GM21528 (cell line): Measurements from ENCODE around the gene CITED1.
"Not testable (repeated sequence)": the region's sequence is repeated elsewhere in the genome, so short reads cannot be mapped to it uniquely, and the experiment has no call there.

Experiments used
- ATAC-seq: cut with Tn5 transposase; IDR thresholded peaks from one replicate; pipeline ENCODE4 v1.9.1; 2021; ENCODE audit warnings: mild to moderate bottlenecking, moderate library complexity; ENCODE audit not compliant: unreplicated experiment, low FRiP score

Gene CITED1, protein sequence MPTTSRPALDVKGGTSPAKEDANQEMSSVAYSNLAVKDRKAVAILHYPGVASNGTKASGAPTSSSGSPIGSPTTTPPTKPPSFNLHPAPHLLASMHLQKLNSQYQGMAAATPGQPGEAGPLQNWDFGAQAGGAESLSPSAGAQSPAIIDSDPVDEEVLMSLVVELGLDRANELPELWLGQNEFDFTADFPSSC

DNA sequence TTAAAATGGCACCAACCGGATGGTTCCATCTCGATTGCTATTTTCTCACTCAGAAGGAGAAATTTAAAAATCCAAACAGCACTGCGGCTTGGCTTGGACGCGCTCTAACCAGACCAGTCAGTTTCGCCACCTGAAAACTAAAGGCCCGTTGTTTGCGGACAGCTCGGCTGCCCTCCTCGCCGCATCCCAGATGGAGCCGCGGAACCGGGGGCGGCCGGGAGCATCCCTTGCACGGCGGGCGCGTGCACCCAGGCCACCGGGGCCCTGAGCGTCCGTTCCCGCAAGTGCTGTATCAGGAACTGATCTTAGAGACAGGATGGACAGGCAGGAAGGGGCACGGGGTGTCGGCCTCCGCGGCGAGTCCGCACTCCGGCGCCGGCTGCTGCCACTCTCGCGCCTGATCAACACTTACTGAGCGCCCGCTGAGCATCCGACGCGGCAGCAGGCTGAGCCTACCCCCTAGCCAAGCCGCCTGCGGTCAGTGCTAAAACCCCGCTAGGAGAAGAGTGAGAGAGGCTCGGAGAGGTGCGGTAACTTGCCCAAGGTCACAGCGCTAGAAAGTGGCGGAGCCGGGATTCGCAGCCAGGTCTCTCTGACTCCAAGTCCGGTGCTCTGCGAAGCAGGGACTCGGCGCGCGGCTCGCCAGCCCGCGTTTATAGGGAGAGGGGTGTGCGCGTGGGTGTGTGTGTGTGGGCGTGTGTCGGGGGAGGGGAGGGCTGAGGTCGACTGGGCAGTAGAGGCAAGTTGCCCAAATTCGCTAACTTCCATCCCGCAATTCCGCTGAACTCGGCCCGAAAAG, at the start of gene CITED1:
Gene CITED1 (minus strand): TSS at position 629 of the 799 bp plus-strand sequence. CDS start 3,045 bp downstream, outside the sequence.
- no peak for ATAC-seq

DNA sequence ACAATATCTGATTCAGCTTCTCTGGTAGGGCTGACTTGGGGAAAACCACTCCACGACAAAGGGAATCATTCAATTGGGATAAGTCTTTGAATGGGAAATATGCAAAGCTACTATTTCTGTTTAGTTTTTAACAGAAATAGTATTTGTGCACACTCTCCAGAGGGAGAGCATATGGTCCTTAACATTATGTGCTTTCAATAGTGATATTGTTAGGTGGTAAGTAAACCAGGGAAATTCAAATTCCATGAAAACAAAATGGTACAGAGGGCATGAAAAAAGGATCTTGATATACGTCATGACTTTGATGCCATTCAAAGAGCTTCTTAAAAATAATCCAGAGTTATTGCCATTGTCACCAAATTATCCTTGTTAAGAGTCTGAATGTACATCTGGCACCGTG, 47.1 kb upstream of the CITED1 start:
- ATAC-seq: no peak

DNA sequence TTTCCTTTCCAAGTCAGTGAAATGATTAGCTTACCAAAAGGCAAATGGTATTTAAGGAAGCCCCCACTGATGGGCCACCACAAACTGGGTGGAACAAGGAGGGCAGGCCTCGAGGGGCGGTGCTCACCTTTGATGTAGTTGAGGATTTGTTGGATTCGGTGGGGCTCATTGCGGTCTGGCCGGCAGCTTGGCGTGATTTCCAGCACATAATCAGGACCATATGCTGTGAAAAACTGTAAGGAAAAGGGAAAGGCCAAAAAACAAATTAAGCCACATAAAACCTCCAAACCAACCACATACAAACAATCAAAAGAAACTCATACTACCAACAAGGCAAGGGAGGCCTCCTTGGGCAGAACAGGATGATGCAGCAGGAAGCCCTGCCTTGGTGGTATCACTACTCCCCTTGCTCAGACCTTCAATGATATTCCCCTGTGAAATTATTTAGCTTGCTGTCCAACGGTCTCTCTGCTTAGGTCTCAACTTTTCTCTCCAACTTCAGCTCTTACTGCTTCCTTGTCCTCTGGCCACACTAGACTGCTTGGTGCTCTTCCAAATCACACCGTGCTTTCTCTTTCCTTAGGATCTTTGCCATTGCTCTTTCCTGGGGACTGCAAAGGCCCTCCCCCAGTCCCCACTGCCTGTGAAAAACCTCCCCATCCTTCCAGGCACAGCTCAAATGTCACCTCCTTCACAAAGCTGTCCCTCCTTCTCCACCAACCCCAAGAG, 46.1 kb upstream of the CITED1 start:
- no peak for ATAC-seq

DNA sequence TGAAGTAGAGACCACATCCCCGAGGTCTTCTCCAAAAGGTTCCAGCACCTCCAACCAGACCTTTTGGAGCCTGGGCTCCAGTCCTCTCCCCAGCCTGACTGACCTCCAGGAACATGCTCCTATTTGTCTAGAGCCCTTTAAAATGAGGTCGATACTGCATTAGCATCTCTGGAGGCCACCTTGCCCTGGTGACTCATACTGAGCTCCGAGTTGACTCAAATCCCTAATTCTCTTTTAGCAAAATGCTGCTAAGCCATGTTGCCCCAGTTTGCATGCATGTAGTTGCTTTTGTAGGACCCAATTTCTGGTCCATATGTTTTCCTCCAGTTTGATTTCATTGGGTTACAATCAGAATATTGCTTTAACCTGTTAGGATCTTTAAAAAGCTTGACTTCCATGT, 43.5 kb upstream of the CITED1 start:
- peak; percentile 85 for ATAC-seq

DNA sequence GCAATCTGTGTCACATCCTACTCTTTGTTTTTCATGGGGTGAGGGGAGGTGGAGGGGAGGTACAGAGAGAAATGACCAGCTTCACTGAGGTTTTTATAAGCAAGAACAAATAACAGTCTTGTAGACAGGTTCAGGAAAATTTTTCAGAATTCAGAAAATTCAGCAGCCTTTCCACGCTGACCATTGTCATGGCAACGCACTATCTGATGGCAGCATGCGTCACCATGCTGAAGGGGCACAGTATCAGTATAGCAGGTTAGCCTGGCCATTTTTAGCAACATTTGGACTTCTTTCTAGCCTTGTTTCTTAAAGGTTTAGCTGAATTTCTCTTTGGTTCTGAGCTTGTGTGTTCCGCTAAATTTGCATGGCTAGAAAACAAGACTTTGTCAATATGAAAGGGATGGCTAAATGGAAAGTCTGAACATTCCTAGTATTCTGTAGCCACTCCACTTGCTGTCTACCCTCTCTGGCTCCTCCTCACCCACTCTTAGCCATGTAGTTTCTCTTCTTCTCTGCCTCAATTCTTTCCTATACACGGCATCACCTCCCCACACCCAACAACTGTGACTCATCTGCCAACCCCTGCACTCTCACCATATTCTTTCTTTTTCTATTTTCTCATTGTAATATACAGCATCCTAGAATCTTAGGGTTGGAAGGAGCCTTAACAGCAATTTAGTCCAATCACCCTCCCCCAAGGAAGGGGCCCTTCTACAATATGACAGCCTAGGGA, 42.7 kb upstream of the CITED1 start:
- ATAC-seq: no peak

DNA sequence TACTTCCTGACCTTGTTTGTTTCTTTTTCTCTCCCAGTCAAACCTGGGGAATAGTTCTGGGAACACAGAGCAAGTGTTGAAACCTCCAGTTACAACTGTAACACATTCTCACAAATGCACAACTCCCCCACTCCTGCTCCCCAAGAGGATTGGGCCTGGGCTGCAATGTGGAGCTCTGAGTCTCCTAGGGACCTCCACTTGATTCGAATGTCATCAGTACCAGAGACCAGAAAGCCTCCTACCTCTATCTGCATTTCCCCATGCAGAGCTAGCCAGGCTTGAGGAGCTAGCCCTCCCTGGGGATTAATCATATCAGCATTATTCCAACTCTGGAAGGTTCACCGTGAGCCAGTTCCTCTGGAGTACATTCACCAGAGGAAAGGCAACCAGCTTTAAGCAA, 41.7 kb upstream of the CITED1 start:
- no peak for ATAC-seq

DNA sequence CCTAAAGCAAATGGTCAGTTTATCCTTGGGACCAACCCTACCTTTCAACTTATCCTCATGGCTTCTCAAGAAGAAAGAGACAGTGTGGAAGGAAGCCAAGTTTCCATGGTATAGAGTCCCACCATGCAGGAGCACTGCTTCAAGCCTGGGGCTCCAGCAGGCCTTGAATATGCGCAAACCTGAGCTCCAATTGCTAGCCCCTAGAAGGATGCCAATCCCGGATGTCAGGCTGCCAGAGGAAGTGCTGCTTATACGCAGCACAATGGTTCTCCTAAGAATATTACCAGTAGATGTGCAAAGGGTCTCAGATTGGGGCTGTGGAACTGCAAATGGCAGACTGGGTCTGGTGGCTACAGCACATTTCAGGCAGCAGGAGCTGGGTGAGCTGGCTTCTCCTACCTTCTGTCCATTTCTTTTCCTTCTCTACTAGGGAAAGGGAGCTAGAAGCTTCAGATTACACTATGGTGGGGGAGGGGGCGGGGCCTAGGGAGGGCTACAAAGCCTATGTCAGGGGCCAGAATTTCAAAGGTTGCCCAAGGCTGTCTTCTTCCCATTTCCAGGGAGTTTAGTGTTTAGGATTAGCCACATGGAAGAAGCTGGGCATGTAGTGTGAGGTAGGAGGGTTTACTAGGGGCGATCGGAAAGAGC, 40.7 kb upstream of the CITED1 start:
- ATAC-seq: no peak

DNA sequence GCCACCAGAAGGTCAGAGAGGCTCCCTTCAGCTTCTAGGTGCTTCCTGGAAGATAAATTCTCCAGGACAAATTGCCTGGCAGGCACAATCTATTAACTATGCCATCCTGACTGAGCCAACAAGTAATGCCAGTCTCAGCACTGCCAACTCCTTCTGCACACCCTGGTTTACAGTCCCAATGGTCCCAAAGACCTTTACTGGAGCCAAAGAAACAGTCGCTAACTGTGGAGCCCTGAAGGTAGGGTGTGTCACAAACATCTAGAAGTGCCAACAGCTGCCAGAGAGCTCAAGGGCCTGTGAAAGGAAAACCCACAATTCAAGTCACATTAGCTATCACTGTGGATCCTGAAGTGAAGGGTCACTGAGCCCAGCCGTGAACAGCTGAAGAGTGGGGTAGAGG, 34.9 kb upstream of the CITED1 start:
- ATAC-seq: no peak

DNA sequence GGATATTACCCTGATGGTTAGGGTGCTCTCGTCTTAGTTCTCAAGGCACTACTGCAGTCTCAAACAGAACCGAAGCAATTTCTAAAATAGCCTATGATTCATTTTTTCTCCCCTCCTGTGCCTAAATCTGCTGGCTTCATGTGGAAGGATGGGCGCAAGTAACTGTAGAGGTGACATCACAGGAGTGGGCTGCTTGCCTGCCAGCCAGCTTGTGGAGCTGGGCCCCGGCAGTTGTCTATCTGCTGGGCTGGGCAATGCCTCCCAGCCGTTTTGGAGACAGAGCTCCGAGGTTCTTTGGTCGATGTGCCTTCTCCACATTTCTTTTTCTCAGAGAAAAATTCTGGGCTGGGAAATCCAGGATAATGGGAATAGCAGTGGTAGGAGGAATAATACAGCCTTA, 34.3 kb upstream of the CITED1 start:
- ATAC-seq: no peak

DNA sequence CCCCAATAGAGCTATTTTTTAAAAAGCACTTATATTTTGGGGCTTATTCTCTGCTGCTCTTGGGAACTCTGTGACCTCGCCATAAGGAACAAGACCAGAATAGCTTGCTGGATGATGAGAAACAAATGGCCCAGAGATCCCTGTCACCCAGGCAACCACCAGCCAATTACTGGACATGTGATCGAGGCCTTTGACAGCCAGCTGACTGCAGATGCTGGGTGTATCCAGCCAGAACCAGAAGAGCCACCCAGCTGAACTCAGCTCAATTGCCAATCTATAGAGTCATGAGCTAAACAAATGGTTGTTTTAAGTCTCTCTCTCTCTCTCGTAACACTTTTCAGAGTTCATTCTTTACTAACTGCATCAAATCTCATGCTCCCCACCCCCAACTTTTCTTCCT, 24.4 kb upstream of the CITED1 start:
- ATAC-seq: no peak

DNA sequence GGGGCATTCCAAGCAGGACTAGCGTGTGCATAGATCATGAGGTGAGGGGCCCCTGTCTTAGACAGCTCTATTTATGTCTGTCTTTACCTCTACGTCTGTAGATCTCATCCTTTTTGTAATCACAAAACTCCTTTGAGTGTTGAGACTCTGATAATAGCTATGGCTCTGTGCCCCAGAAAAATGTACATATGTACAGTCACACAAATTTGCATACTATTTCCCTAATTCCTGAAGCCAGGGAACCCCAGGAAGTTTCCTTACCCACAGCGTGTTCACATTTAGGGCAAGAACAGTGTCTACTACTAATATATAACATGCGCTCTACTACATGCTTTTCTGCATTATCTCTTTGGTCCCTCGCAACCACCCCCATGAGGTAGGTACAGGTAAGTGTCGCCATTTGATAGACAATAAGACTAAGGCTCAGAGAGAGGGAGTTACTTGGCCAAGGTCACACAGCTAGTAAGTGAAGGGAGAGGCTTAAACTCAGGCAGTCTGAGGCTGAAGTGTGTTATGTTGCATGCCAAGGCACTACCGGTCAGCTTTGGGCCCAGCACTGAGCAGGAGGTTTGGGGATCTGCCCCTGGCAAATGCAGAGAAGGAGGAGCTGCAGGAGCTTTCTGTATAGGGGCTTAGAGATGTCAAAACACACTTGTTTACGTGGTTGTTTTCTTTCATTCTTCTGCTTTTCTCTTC, 21.0 kb upstream of the CITED1 start:
- ATAC-seq: no peak

DNA sequence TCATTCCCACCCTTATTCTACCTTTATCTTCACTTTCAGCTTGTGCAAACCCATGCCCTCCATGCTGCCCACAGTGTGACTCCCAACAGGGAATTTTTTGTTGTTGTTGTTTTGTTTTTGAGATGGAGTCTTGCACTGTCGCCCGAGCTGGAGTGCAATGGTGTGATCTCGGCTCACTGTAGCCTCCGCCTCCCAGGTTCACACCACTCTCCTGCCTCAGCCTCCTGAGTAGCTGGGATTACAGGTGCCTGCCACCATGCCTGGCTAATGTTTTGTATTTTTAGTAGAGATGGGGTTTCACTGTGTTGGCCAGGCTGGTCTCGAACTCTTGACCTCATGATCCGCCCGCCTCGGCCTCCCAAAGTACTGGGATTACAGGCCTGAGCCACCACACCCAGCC, 13.9 kb upstream of the CITED1 start:
- not testable (repeated sequence) for ATAC-seq

DNA sequence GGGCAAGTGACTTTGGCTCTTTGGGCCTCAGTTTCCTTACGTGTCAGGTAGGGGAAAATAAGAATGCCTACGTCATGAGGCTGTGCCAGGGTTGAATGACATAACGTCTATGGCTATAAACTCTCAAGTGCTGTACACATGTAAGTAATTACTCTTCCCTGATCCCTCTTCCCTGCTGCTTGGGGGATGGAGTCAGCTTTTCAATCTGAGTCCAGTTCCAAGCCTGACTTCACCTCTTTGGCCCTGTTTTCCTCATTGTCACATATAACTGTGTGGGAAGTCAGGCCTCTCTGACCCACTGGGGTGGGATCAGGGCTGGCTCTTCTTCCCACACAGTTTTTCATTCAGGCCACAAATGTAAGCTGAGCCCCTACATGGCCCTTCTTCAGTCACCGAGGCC, 11.4 kb upstream of the CITED1 start:
- no peak for ATAC-seq

DNA sequence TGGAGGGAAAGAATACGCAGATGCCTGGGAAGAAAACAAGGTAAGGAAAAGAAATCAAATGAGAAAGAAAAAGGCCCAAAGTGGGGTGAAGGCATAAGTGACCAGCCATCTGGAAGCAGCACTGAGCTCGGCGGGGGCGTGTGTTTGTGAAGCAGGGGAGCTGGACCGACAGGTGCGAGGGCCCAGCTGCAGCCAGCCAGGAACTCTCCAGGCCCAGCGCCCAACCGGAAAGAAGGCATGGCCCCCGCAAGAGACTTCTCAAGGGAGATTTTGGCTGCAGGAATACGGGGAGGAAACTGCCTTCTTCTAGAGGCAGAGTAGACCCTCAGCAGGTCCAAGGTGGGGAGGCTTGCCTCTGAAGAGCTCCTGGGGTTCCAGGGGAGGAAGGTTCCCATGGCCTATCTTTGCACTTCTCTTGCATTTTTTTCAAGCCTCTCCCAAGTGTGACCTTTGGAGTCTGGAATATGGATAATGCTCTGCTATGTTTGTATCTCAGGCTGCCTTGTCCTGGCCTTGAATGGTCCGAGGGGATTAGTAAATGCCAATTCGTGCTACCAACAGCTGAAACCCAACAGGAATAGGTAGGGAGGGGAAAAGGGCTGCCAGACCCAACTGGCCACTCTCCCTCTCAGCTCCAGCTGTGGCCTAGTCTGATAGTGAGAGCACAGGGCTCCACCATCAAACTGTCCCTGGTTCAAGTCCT, 10.8 kb upstream of the CITED1 start:
- no peak for ATAC-seq

DNA sequence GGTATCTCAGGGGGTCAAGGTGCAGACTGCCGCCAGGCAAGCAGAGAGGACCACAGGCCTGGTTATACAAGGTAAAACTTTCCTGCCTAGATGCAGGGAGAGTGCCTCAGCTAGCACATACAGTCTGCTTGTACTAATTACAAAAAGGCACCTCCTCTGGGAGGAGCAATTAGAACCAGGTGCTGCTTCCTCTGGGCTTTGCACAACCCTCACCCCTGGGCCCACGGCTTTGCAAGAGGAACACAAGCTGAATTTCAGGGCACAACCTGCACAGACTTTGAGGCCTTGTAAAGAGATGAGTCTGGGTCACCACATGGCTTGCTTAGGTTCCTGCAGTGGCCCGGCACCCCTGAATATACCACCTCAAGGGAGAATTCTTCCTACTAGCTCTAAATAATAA, 9.2 kb upstream of the CITED1 start:
- ATAC-seq: no peak

DNA sequence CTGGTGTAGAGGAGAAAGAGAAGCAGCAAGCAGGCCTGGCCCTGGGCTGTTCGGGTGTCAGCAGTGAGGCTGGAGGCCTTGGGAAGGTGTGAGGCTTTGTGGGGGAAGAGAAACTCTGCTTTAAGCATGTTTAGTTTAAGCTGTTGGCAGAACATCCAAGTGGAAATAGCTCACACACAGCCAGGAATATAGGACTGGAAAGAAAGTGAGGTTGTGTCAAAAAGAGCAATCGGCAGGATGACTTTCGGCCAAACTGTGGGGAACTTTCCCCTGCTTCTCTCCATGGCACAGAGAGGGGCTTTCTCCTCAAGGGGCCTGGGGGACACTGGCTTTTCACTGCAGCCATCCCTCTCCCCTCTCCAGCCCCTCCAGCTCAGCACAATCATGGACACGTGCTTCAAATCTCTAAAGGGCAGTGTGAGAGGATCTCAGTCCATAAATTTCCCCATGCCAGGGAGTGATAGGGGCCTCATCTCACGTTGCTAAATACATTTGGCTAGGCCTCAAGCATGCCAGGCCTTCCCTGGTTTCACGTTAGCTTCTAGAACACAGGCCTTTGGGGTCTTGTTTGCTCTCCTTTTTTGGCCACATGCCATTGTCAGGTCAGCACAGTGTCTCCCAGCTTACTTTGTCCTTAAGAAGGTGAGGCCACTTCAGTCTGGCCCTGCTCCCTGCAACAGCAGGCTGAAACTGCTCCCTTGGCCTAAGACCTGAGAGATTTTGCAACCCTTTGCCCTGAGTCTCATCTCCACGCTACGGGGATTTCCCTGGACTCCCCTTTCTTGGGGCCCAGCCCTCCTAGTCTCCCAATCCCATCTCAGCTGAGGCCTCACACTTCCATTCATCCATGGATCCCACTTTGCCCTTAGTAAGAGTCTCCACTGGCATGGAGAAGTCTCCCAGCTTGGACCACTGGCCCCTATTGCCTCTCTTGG, 8.3 kb upstream of the CITED1 start:
- ATAC-seq: no peak

DNA sequence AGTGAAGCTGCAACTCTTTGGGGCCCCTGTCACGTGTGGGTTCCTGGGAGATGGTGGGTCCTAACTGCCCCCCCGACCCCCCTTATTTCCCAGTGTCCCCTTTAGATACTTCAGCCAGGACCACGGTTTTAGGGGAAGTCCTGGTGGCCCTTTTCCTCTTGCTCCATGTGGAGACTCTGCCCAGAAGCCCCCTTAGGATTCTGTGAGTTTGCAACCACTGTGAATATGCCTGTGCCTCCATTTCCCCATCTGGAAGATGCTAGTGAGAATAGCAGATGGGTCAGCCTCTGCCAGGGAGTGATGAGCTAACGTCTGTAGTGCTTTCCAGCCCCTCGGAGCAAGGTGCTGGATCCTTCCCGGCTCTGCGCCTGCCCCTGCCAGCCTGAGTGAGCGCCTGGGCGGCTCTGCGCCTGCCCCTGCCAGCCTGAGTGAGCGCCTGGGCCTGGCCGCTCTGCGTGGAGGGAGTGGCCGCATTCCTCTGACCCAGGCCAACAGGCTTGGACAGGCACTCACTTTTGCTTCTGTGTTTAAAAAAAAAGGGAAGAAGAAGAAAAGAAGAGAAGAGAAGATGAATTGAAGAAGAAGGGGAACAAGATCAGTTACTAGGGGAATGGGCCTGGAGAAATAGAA, 6.7 kb upstream of the CITED1 start:
- no peak for ATAC-seq
